ENCODE data around the gene AMMECR1. TPM values are rescaled to one million over a fixed set of nuclear protein-coding genes. Genes with fewer than 3 reads are reported as not detected.

The AMMECR1 gene
- total and polyA plus RNA-seq, 2 of the 4 experiments (the other 2 are of a cell fraction) = 7.0 to 11.3 TPM

DNA sequence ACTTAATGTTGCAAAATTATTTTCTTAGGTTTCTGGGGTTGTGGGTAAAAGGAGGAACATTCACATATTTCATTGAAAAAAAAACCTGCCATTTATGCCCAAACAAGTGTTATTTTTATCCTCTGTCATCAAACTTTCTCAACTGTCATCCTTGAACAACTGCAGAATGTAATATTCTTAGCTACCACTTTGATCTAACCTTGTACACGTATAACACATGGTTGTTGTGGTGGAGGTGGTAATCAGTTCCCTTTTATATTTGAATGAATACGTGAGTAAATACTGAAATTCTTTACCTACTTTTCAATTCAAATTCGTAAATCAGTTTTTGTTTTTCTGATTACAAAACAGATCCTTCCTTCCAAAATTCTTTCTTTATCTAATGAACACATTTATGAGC, 3.8 kb upstream of the AMMECR1 start:
- in situ Hi-C loops (cut with MboI; ENCODE audit: low sequenced_read_pairs) (no loop called here), intact Hi-C loops (cut with micrococcal nuclease) (loop anchor here (2.0 kb wide), 1 partner anchor 19 kb away; no protein-coding TSS in a partner anchor), dilution Hi-C loops (cut with HindIII; ENCODE audit: low sequenced_read_pairs, unreplicated experiment) (no loop called here)
- no peak overlapping the region for H2AK9ac ChIP-seq (replicated peaks; ENCODE audit: low read depth, low read length, poor library complexity)
- H3K4me3 ChIP-seq (ENCODE audit: insufficient read depth, low read depth, low read length) = no peak overlapping the region
- no peak overlapping the region for H3K27ac ChIP-seq (ENCODE audit: insufficient read depth, low read length)
- no peak overlapping the region for H3K9ac ChIP-seq (ENCODE audit: low read depth, low read length)
- H2BK5ac ChIP-seq (ENCODE audit: low read depth, low read length, poor library complexity, severe bottlenecking) = no peak overlapping the region
- no peaks in the 10 kb centered on the region for H3K9me1 ChIP-seq (ENCODE audit: insufficient read depth, low read length)
- H2BK15ac ChIP-seq (ENCODE audit: low read depth, low read length) = no peak overlapping the region
- no peaks in the 10 kb centered on the region for H3K79me1 ChIP-seq (ENCODE audit: low read depth in 1 of 2, low read length in 2 of 2)
- no peak overlapping the region for H3K4me2 ChIP-seq (ENCODE audit: low read depth, low read length)
- BruUV-seq (replicated peaks) = no TSS peak
- H3K18ac ChIP-seq (ENCODE audit: low read depth, low read length) = no peak overlapping the region
- H2BK120ac ChIP-seq (ENCODE audit: low read depth, low read length) = no peak overlapping the region
- no peak overlapping the region for H2BK20ac ChIP-seq (ENCODE audit: low read depth, low read length)
- no peaks in the 10 kb centered on the region for H3K27me3 ChIP-seq (ENCODE audit: control insufficient read depth, insufficient read depth, low read length)
- H4K20me1 ChIP-seq (ENCODE audit: insufficient read depth, low read length) = no peaks in the 10 kb centered on the region
- H3K9me3 ChIP-seq (ENCODE audit: control insufficient read depth, insufficient read depth, low read length) = peaks cover 3% of the 10 kb centered on the region; the same call in 1 of the 2 replicates
- no peak overlapping the region for H3K4ac ChIP-seq (ENCODE audit: low read depth, low read length)
- H3K36me3 ChIP-seq (ENCODE audit: control insufficient read depth, insufficient read depth, low read length) = no peaks in the 10 kb centered on the region
- no CpG with 5 or more reads among the region's 3 CpGs for WGBS, 2 experiments (ENCODE audit: extremely low coverage in 2 of 2, insufficient read length in 1 of 2)
- H3K56ac ChIP-seq (ENCODE audit: extremely low read depth, insufficient read depth, low read length) = no peak overlapping the region
- ATAC-seq (ENCODE audit: low read depth) = no peak
- ChIA-PET CTCF (interaction anchor here (0.8 kb wide), 1 partner anchor 13 kb away, joined by 3 read pairs; no protein-coding TSS in a partner anchor), POLR2A (ENCODE audit: unreplicated experiment) (no interaction called here)
- H3K14ac ChIP-seq (replicated peaks; ENCODE audit: low read depth, low read length) = no peak overlapping the region
- no peak overlapping the region for H2AFZ ChIP-seq (replicated peaks; ENCODE audit: low read length, poor library complexity)
- H3K23ac ChIP-seq (ENCODE audit: low read depth, low read length) = no peak overlapping the region
- H4K5ac ChIP-seq (ENCODE audit: low read depth, low read length) = no peak overlapping the region
- H4K8ac ChIP-seq (ENCODE audit: low read depth in 2 of 2, low read length in 2 of 2) = no peak overlapping the region
- H3K4me1 ChIP-seq (ENCODE audit: control insufficient read depth, insufficient read depth, low read length) = no peaks in the 10 kb centered on the region
- H2AK5ac ChIP-seq (ENCODE audit: low read depth, low read length) = no peak overlapping the region
- TF ChIP-seq RCOR1 (IDR thresholded peaks at IDR 0.05; ENCODE audit: insufficient replicate concordance, low read length) (no peak), POLR2A (IDR thresholded peaks at IDR 0.05; ENCODE audit: low read depth, low read length) (no peak), FOS (IDR thresholded peaks at IDR 0.05; ENCODE audit: low read depth, low read length) (no peak), MAZ (IDR thresholded peaks at IDR 0.05; ENCODE audit: borderline replicate concordance, low read depth, low read length) (no peak), CHD1 (IDR thresholded peaks at IDR 0.05; ENCODE audit: low read depth, low read length) (no peak), MAFK (IDR thresholded peaks at IDR 0.05; ENCODE audit: low read depth, low read length) (no peak), RFX5 (IDR thresholded peaks at IDR 0.05; ENCODE audit: low read depth, low read length) (no peak), BHLHE40 (IDR thresholded peaks at IDR 0.05; ENCODE audit: low read depth, low read length) (no peak), SMC3 (IDR thresholded peaks at IDR 0.05; ENCODE audit: low read depth, low read length) (no peak), RAD21 (IDR thresholded peaks at IDR 0.05; ENCODE audit: low read length) (no peak)
- DNase-seq = no peak
- H4K91ac ChIP-seq (ENCODE audit: insufficient read depth, low read depth, low read length) = no peak overlapping the region
